Measurements from ENCODE around the gene NQO2. TPM values are rescaled to one million over a fixed set of nuclear protein-coding genes. Genes with fewer than 3 reads are reported as not detected.
A peak's percentile ranks its signal among the peaks of the same experiment; 100 is the strongest.

The NQO2 gene
- total and polyA plus RNA-seq, 2 of the 13 experiments (the other 11 are each of a cell fraction or from before 2014, with no cell fraction given), result 32.2 to 56.5 TPM

GRCh38 chr6:2988426-2989331, 11.0 kb upstream of the NQO2 start (continued):
- peak; percentile 53 for TF ChIP-seq ARID5B (CRISPR knock-in tag; IDR thresholded peaks at IDR 0.05)
- TF ChIP-seq MTERF4 (CRISPR knock-in tag; IDR thresholded peaks at IDR 0.05), result peak; percentile 98
- peak; percentile 51 for TF ChIP-seq ZNF143 (CRISPR knock-in tag; IDR thresholded peaks at IDR 0.05)
- TF ChIP-seq MEF2D (CRISPR knock-in tag; IDR thresholded peaks at IDR 0.05), result peak; percentile 88
- peak; percentile 39; the same call in 1 of the 2 replicates for TF ChIP-seq ZXDC (CRISPR knock-in tag; IDR thresholded peaks at IDR 0.05)
- TF ChIP-seq TERF1 (CRISPR knock-in tag; IDR thresholded peaks at IDR 0.05), result no peak
- peak; percentile 67 for TF ChIP-seq JUND (CRISPR knock-in tag; IDR thresholded peaks at IDR 0.05)
- no peak for TF ChIP-seq GLMP (CRISPR knock-in tag; IDR thresholded peaks at IDR 0.05; ENCODE audit: borderline replicate concordance)
- peak; percentile 96 for TF ChIP-seq CSRNP1 (CRISPR knock-in tag; IDR thresholded peaks at IDR 0.05)
- peak; percentile 79 for TF ChIP-seq ZFP41 (CRISPR knock-in tag; IDR thresholded peaks at IDR 0.05; ENCODE audit: borderline replicate concordance)
- TF ChIP-seq POGZ (CRISPR knock-in tag; IDR thresholded peaks at IDR 0.05), result peak; percentile 45
- TF ChIP-seq THRA (CRISPR knock-in tag; IDR thresholded peaks at IDR 0.05; ENCODE audit: borderline replicate concordance), result peak; percentile 69
- TF ChIP-seq TGIF2 (CRISPR knock-in tag; IDR thresholded peaks at IDR 0.05), result 0 out of 2 replicates have a peak, but pooled peaks have one; percentile 66
- TF ChIP-seq RFX5 (IDR thresholded peaks at IDR 0.05; ENCODE audit: low read depth, low read length), result no peak
